Activated CD8-positive, alpha-beta memory T cell treated with anti-CD3 and anti-CD28 coated beads, Interleukin-2, amount 50 U/mL, for 1 hour (primary cell): ENCODE results near the gene LY9.

Experiments used
- DNase-seq: peaks from one replicate; pipeline ENCODE4 v3.0.0-alpha.2; 2020; ENCODE audit errors: extremely low read depth

LY9 gene

GRCh38 chr1:160795951-160796383 lies at the start of gene LY9:
TSS of gene LY9 (plus strand) at chr1:160796174. CDS start at chr1:160796188, 14 bp downstream.
- peak; percentile 84 for DNase-seq

GRCh38 chr1:160746836-160747500 lies 49.0 kb upstream of the LY9 start:
- no peak for DNase-seq

GRCh38 chr1:160747717-160748116 lies 48.3 kb upstream of the LY9 start:
- DNase-seq = no peak

GRCh38 chr1:160748181-160748877 lies 47.6 kb upstream of the LY9 start:
- DNase-seq = no peak

- no peak for DNase-seq
Observed at GRCh38 chr1:160748878-160749269, 47.1 kb upstream of the LY9 start.

GRCh38 chr1:160750608-160751007 lies 45.4 kb upstream of the LY9 start:
- no peak for DNase-seq

- DNase-seq = no peak
Observed at GRCh38 chr1:160752406-160752805, 43.6 kb upstream of the LY9 start.

GRCh38 chr1:160752924-160753323 lies 43.0 kb upstream of the LY9 start:
- DNase-seq = no peak

GRCh38 chr1:160753594-160753993 lies 42.4 kb upstream of the LY9 start:
- no peak for DNase-seq

- no peak for DNase-seq
Observed at GRCh38 chr1:160755461-160755860, 40.5 kb upstream of the LY9 start.

- DNase-seq = no peak
Observed at GRCh38 chr1:160755911-160756848, 39.8 kb upstream of the LY9 start.

GRCh38 chr1:160756849-160757201 lies 39.1 kb upstream of the LY9 start:
- no peak for DNase-seq

GRCh38 chr1:160758521-160758920 lies 37.5 kb upstream of the LY9 start:
- no peak for DNase-seq

GRCh38 chr1:160759740-160760139 lies 36.2 kb upstream of the LY9 start:
- no peak for DNase-seq

GRCh38 chr1:160761046-160761445 lies 34.9 kb upstream of the LY9 start:
- DNase-seq = no peak

GRCh38 chr1:160761886-160762285 lies 34.1 kb upstream of the LY9 start:
- no peak for DNase-seq

- no peak for DNase-seq
Observed at GRCh38 chr1:160763993-160764392, 32.0 kb upstream of the LY9 start.

- peak; percentile 11 for DNase-seq
Observed at GRCh38 chr1:160767395-160768294, 28.3 kb upstream of the LY9 start.

- peak; percentile 54 for DNase-seq
Observed at GRCh38 chr1:160768295-160768657, 27.7 kb upstream of the LY9 start.

- no peak for DNase-seq
Observed at GRCh38 chr1:160772331-160772730, 23.6 kb upstream of the LY9 start.

GRCh38 chr1:160773093-160773492 lies 22.9 kb upstream of the LY9 start:
- DNase-seq = no peak
